ENCODE measurements around the gene TNPO1. TPM values are rescaled to one million over a fixed set of nuclear protein-coding genes. Genes with fewer than 3 reads are reported as not detected.

Gene TNPO1
- total RNA-seq, 3 donors from 2014 or later (not counting 1 experiment from before 2014, with no cell fraction given) = 64.9 to 98.3 (median 97.6) TPM

- intact Hi-C loops (cut with micrococcal nuclease) = no loop called here
- no peak for ATAC-seq
- WGBS (ENCODE audit: insufficient coverage) = 100% methylated on average over 1 of the region's 1 CpG
- Mint-ChIP-seq H3K27ac (no peak overlapping the region), H3K4me3 (no peak overlapping the region), H3K27me3 (ENCODE audit: low read depth in 2 of 2) (peaks cover 30 to 44% of the 10 kb centered on the region in 2 donors), H3K9me3 (no peaks in the 10 kb centered on the region), H3K36me3 (no peaks in the 10 kb centered on the region), H3K4me1 (peaks cover 6% of the 10 kb centered on the region in 2 donors)
- H3K27me3 ChIP-seq (ENCODE audit: control insufficient read depth, insufficient read depth, low read length) = peaks cover 4% of the 10 kb centered on the region
- DNase-seq = no peak
- H3K4me1 ChIP-seq (ENCODE audit: control insufficient read depth, insufficient read depth, low read length) = peaks cover 5% of the 10 kb centered on the region
- H3K9me3 ChIP-seq (ENCODE audit: control insufficient read depth, insufficient read depth, low read length) = no peaks in the 10 kb centered on the region
- no peak overlapping the region for H3K27ac ChIP-seq (ENCODE audit: low read length)
- TF ChIP-seq CTCF (IDR thresholded peaks at IDR 0.05) = no peak
- H3K4me3 ChIP-seq (ENCODE audit: low read length) = no peak overlapping the region
- no peaks in the 10 kb centered on the region for H3K36me3 ChIP-seq (ENCODE audit: control insufficient read depth, insufficient read depth, low read length)
Observed at GRCh38 chr5:72812488-72812887, 4.0 kb upstream of the TNPO1 start.

- no peak for TF ChIP-seq CTCF (IDR thresholded peaks at IDR 0.05)
Observed at GRCh38 chr5:72814104-72814503, 2.4 kb upstream of the TNPO1 start.

GRCh38 chr5:72814864-72815263, 1.6 kb upstream of the TNPO1 start:
- no peaks in the 10 kb centered on the region for H3K9me3 ChIP-seq (ENCODE audit: control insufficient read depth, insufficient read depth, low read length)
- no peaks in the 10 kb centered on the region for H3K36me3 Mint-ChIP-seq
- H3K27me3 ChIP-seq (ENCODE audit: control insufficient read depth, insufficient read depth, low read length) = peaks cover 2% of the 10 kb centered on the region
- no peaks in the 10 kb centered on the region for H3K36me3 ChIP-seq (ENCODE audit: control insufficient read depth, insufficient read depth, low read length)
- peaks cover 18 to 22% of the 10 kb centered on the region in 2 donors for H3K4me1 Mint-ChIP-seq
- intact Hi-C loops (cut with micrococcal nuclease) = loop anchor here (5.0 kb wide), 1 partner anchor 142 kb away; the partner anchor contains the start of gene FCHO2
- H3K27ac ChIP-seq (ENCODE audit: low read length) = no peak overlapping the region
- peaks cover 5% of the 10 kb centered on the region for H3K4me1 ChIP-seq (ENCODE audit: control insufficient read depth, insufficient read depth, low read length)
- H3K27ac Mint-ChIP-seq = no peak overlapping the region
- no peaks in the 10 kb centered on the region for H3K9me3 Mint-ChIP-seq
- no CpG with 5 or more reads among the region's 1 CpG for WGBS (ENCODE audit: insufficient coverage)
- DNase-seq = no peak
- no peak overlapping the region for H3K4me3 Mint-ChIP-seq
- H3K27me3 Mint-ChIP-seq (ENCODE audit: low read depth in 2 of 2) = peaks cover 18 to 31% of the 10 kb centered on the region in 2 donors
- ATAC-seq = no peak
- no peak overlapping the region for H3K4me3 ChIP-seq (ENCODE audit: low read length)
- TF ChIP-seq CTCF (IDR thresholded peaks at IDR 0.05) = no peak

More at GRCh38 chr5:72814104-72814503, 2.4 kb upstream of the TNPO1 start:
- Mint-ChIP-seq H3K9me3 (no peaks in the 10 kb centered on the region), H3K36me3 (no peaks in the 10 kb centered on the region), H3K27ac (no peak overlapping the region), H3K4me1 (peaks cover 15 to 20% of the 10 kb centered on the region in 2 donors), H3K27me3 (ENCODE audit: low read depth in 2 of 2) (peaks cover 23 to 38% of the 10 kb centered on the region in 2 donors), H3K4me3 (no peak overlapping the region)
- Histone ChIP-seq H3K27ac (ENCODE audit: low read length) (no peak overlapping the region), H3K27me3 (ENCODE audit: control insufficient read depth, insufficient read depth, low read length) (peaks cover 2% of the 10 kb centered on the region), H3K36me3 (ENCODE audit: control insufficient read depth, insufficient read depth, low read length) (no peaks in the 10 kb centered on the region), H3K4me1 (ENCODE audit: control insufficient read depth, insufficient read depth, low read length) (peaks cover 5% of the 10 kb centered on the region), H3K4me3 (ENCODE audit: low read length) (no peak overlapping the region), H3K9me3 (ENCODE audit: control insufficient read depth, insufficient read depth, low read length) (no peaks in the 10 kb centered on the region)
- DNase-seq (no peak), ATAC-seq (no peak)
- intact Hi-C loops (cut with micrococcal nuclease) = no loop called here

Measured in natural killer cell (primary cell).